H9 (cell line): ENCODE results near the gene C1S. TPM values are rescaled to one million over a fixed set of nuclear protein-coding genes. Genes with fewer than 3 reads are reported as not detected.

Source experiments
- DNase-seq: peaks from one replicate; pipeline ENCODE4 v3.0.0-alpha.2; 2017
- H2AFZ ChIP-seq: one replicate; pipeline ENCODE4 v1.6.1; 2013; ENCODE audit warnings: mild to moderate bottlenecking, low read length, control low read depth, moderate library complexity
- H2AK5ac ChIP-seq: 2 replicates; pipeline ENCODE4 v1.6.1; 2013; ENCODE audit warnings: low read length, control low read depth, mixed read lengths; ENCODE audit not compliant: insufficient read length
- H2BK120ac ChIP-seq: one replicate; pipeline ENCODE4 v1.6.1; 2013; ENCODE audit warnings: low read depth, mild to moderate bottlenecking, low read length, control low read depth, inconsistent platforms; ENCODE audit not compliant: poor library complexity, severe bottlenecking
- H2BK12ac ChIP-seq: 2 replicates; pipeline ENCODE4 v1.6.1; 2013; ENCODE audit warnings: low read length, control low read depth, mixed read lengths, low read depth; ENCODE audit not compliant: insufficient read length
- H2BK15ac ChIP-seq: 2 replicates; pipeline ENCODE4 v1.6.1; 2013; ENCODE audit warnings: low read depth, low read length, control low read depth
- H2BK20ac ChIP-seq: one replicate; pipeline ENCODE4 v1.6.1; 2013; ENCODE audit warnings: low read depth, mild to moderate bottlenecking, low read length, control low read depth, inconsistent platforms; ENCODE audit not compliant: poor library complexity, severe bottlenecking
- H2BK5ac ChIP-seq: 2 replicates; pipeline ENCODE4 v1.6.1; 2013; ENCODE audit warnings: low read length, control low read depth, mixed read lengths; ENCODE audit not compliant: insufficient read length
- H3K14ac ChIP-seq: 2 replicates; pipeline ENCODE4 v1.6.1; 2013; ENCODE audit warnings: low read length, control low read depth; ENCODE audit not compliant: insufficient read depth
- H3K18ac ChIP-seq: 2 replicates; pipeline ENCODE4 v1.6.1; 2013; ENCODE audit warnings: low read depth, mild to moderate bottlenecking, mixed read lengths, low read length, control low read depth; ENCODE audit not compliant: insufficient read length
- H3K23ac ChIP-seq: 2 replicates; pipeline ENCODE4 v1.6.1; 2013; ENCODE audit warnings: low read length, control low read depth, mixed read lengths, low read depth; ENCODE audit not compliant: insufficient read length
- H3K23me2 ChIP-seq: 2 replicates; pipeline ENCODE4 v1.6.1; 2013; ENCODE audit warnings: low read depth, mild to moderate bottlenecking, mixed read lengths, low read length, control low read depth; ENCODE audit not compliant: insufficient read length, poor library complexity, severe bottlenecking
- H3K27ac ChIP-seq: 2 replicates; pipeline ENCODE4 v1.5.1; 2013; ENCODE audit warnings: low read length, control low read depth, mixed read lengths, low read depth; ENCODE audit not compliant: insufficient read length
- H3K27me3 ChIP-seq: 2 replicates; pipeline ENCODE4 v1.6.1; 2013; ENCODE audit warnings: low read length, control low read depth, inconsistent platforms; ENCODE audit not compliant: insufficient read depth
- H3K4ac ChIP-seq: 2 replicates; pipeline ENCODE4 v1.6.1; 2013; ENCODE audit warnings: low read depth, mild to moderate bottlenecking, control low read depth, inconsistent platforms, low read length, moderate library complexity
- H3K4me1 ChIP-seq: 2 replicates; pipeline ENCODE4 v1.6.1; 2013; ENCODE audit warnings: low read length, control low read depth, inconsistent platforms; ENCODE audit not compliant: insufficient read depth
- H3K4me2 ChIP-seq: 2 replicates; pipeline ENCODE4 v1.6.1; 2013; ENCODE audit warnings: low read length, control low read depth, mixed read lengths; ENCODE audit not compliant: insufficient read length, insufficient read depth
- H3K56ac ChIP-seq: 2 replicates; pipeline ENCODE4 v1.6.1; 2013; ENCODE audit warnings: low read depth, mild to moderate bottlenecking, mixed read lengths, low read length, control low read depth; ENCODE audit not compliant: insufficient read length
- H3K79me1 ChIP-seq: 2 replicates; pipeline ENCODE4 v1.6.1; 2013; ENCODE audit warnings: low read depth, mild to moderate bottlenecking, moderate library complexity, low read length, control low read depth, inconsistent platforms; ENCODE audit not compliant: insufficient read depth, poor library complexity, severe bottlenecking
- H3K79me2 ChIP-seq: 2 replicates; pipeline ENCODE4 v1.6.1; 2013; ENCODE audit warnings: low read length, control low read depth, inconsistent platforms; ENCODE audit not compliant: insufficient read depth
- H3K9ac ChIP-seq: 2 replicates; pipeline ENCODE4 v1.6.1; 2013; ENCODE audit warnings: low read length, control low read depth, mixed read lengths; ENCODE audit not compliant: insufficient read length; ENCODE audit errors: extremely low read depth
- H3K9me3 ChIP-seq: one replicate; pipeline ENCODE4 v1.6.1; 2013; ENCODE audit warnings: low read depth, low read length, inconsistent platforms; ENCODE audit not compliant: control insufficient read depth
- H3T11ph ChIP-seq: one replicate; pipeline ENCODE4 v1.6.1; 2013; ENCODE audit warnings: mild to moderate bottlenecking, low read length, control low read depth, inconsistent platforms
- H4K20me1 ChIP-seq: one replicate; pipeline ENCODE4 v1.6.1; 2013; ENCODE audit not compliant: control insufficient read depth, insufficient read length, insufficient read depth
- H4K5ac ChIP-seq: 2 replicates; pipeline ENCODE4 v1.6.1; 2013; ENCODE audit warnings: low read depth, mild to moderate bottlenecking, mixed read lengths, low read length, control low read depth; ENCODE audit not compliant: insufficient read length
- H4K8ac ChIP-seq: replicated peaks from 2 replicates; pipeline ENCODE4 v1.6.1; 2013; ENCODE audit warnings: low read length, control low read depth, mixed read lengths, low read depth; ENCODE audit not compliant: insufficient read length
- H4K91ac ChIP-seq: 2 replicates; pipeline ENCODE4 v1.6.1; 2013; ENCODE audit warnings: low read depth, mild to moderate bottlenecking, moderate library complexity, mixed read lengths, low read length, control low read depth; ENCODE audit not compliant: insufficient read length
- H3K27ac Mint-ChIP-seq, 3 experiments: 2 replicates in 2 of 3; 3 replicates in 1 of 3; pipeline ENCODE4 v1.8.0; 2020 to 2021; ENCODE audit warnings: mixed read lengths in 3 of 3, mild to moderate bottlenecking in 1 of 3, moderate library complexity in 1 of 3
- H3K27me3 Mint-ChIP-seq: 2 replicates; pipeline ENCODE4 v1.8.0; 2021; ENCODE audit warnings: low read depth, mild to moderate bottlenecking, moderate library complexity, mixed read lengths
- H3K36me3 Mint-ChIP-seq, 3 experiments: 2 replicates in 2 of 3; 3 replicates in 1 of 3; pipeline ENCODE4 v1.8.0; 2020 to 2021; ENCODE audit warnings: low read depth in 3 of 3, mixed read lengths in 3 of 3; ENCODE audit not compliant: insufficient read depth in 1 of 3
- H3K4me1 Mint-ChIP-seq, 2 experiments: 2 replicates each; pipeline ENCODE4 v1.8.0; 2020; ENCODE audit warnings: mixed read lengths in 2 of 2
- H3K4me3 Mint-ChIP-seq, 2 experiments: 2 replicates in 1 of 2; 3 replicates in 1 of 2; pipeline ENCODE4 v1.8.0; 2020 to 2021; ENCODE audit warnings: mild to moderate bottlenecking in 2 of 2, mixed read lengths in 2 of 2, moderate library complexity in 1 of 2
- H3K9me3 Mint-ChIP-seq, 2 experiments: 2 replicates in 1 of 2; 3 replicates in 1 of 2; pipeline ENCODE4 v1.8.0; 2020; ENCODE audit warnings: mild to moderate bottlenecking in 2 of 2, mixed read lengths in 2 of 2, moderate library complexity in 1 of 2
- CTCF ChIP-seq: fragments of 200-600 bp; sonication (generic); conservative IDR thresholded peaks from 3 replicates; pipeline ENCODE4 v1.8.0; 2021; ENCODE audit warnings: antibody characterized with exemption, mild to moderate bottlenecking
- WGBS: extraction: QIAGEN DNeasy Blood & Tissue Kit; methylation state at CpG from one replicate; pipeline ENCODE4 v1.1.7; 2013; ENCODE audit warnings: missing lambda C conversion rate, low lambda C conversion rate, mixed read lengths; ENCODE audit not compliant: insufficient read length; ENCODE audit errors: extremely low coverage; 5-methylcytosine and 5-hydroxymethylcytosine counted together
- total RNA-seq: library from RNA; stranded (reverse); gene quantifications from 2 replicates; pipeline ENCODE4 v1.2.1, GENCODE V29; 2021

Gene C1S
- total RNA-seq, 1 experiment from 2014 or later: 4.2 TPM

- H3K9ac ChIP-seq: no peak overlapping the region
- WGBS: no CpG with 5 or more reads among the region's 3 CpGs
- DNase-seq: no peak
- H3K4me1 ChIP-seq: no peaks in the 10 kb centered on the region; the same call in 1 of the 2 replicates
- Mint-ChIP-seq H3K4me1 (peaks cover 14 to 16% of the 10 kb centered on the region in 2 experiments), H3K36me3 (no peaks in the 10 kb centered on the region), H3K27ac (no peak overlapping the region; a peak in 1 of 7 replicates), H3K9me3 (no peaks in the 10 kb centered on the region; a peak in 1 of 5 replicates), H3K4me3 (no peak overlapping the region), H3K27me3 (peaks cover 4% of the 10 kb centered on the region)
- H3K4ac ChIP-seq: no peak overlapping the region
- H3K18ac ChIP-seq: no peak overlapping the region
- no peaks in the 10 kb centered on the region for H3K79me2 ChIP-seq
- no peak overlapping the region for H2BK5ac ChIP-seq
- H4K20me1 ChIP-seq: no peaks in the 10 kb centered on the region
- no peak overlapping the region for H4K5ac ChIP-seq
- H3K56ac ChIP-seq: no peak overlapping the region
- H2BK120ac ChIP-seq: no peak overlapping the region
- H3K27me3 ChIP-seq: no peaks in the 10 kb centered on the region
- no peak overlapping the region for H3T11ph ChIP-seq
- H3K23me2 ChIP-seq: no peaks in the 10 kb centered on the region
- H2BK12ac ChIP-seq: no peak overlapping the region
- H3K27ac ChIP-seq: no peak overlapping the region
- H2BK20ac ChIP-seq: no peak overlapping the region
- no peak overlapping the region for H2BK15ac ChIP-seq
- no peaks in the 10 kb centered on the region for H3K9me3 ChIP-seq
- H3K14ac ChIP-seq: no peak overlapping the region
- no peak overlapping the region for H4K91ac ChIP-seq
- H4K8ac ChIP-seq: no peak overlapping the region
- H3K79me1 ChIP-seq: no peaks in the 10 kb centered on the region
- TF ChIP-seq CTCF: no peak
- no peak overlapping the region for H3K4me2 ChIP-seq
- H2AK5ac ChIP-seq: no peak overlapping the region
- no peak overlapping the region for H2AFZ ChIP-seq
- H3K23ac ChIP-seq: no peak overlapping the region
Measured at GRCh38 chr12:7058163-7058845, 2.2 kb upstream of the C1S start.
